Stomach (tissue), 9 donors: ENCODE results near the gene ANKRD6. TPM values are rescaled to one million over a fixed set of nuclear protein-coding genes. Genes with fewer than 3 reads are reported as not detected.

ENCODE experiments used
- DNase-seq, 2 donors: peaks; one replicate each; pipeline versions ENCODE4 v3.0.0 to v3.0.0-alpha.2; 2013 to 2019
- H3K27ac ChIP-seq, 5 donors: fragments of 200-600 bp in 4 of 5; sonication (generic) in 4 of 5; one replicate each; pipeline ENCODE4 v1.5.1; 2013 to 2019; ENCODE audit warnings: mild to moderate bottlenecking in 1 of 5, moderate library complexity in 1 of 5
- H3K27me3 ChIP-seq, 3 donors: fragments of 200-600 bp; sonication (generic); one replicate each; pipeline ENCODE4 v1.5.1; 2017 to 2019; ENCODE audit warnings: mixed run types in 1 of 3
- H3K36me3 ChIP-seq, 4 donors: fragments of 200-600 bp; sonication (generic); 1 replicate in 3 of 4; 2 replicates in 1 of 4; pipeline ENCODE4 v1.5.1; 2016 to 2019
- H3K4me1 ChIP-seq, 4 donors: fragments of 200-600 bp; sonication (generic); one replicate each; pipeline ENCODE4 v1.5.1; 2016 to 2019
- H3K4me3 ChIP-seq, 4 donors: fragments of 200-600 bp; sonication (generic) in 3 of 4; one replicate each; pipeline ENCODE4 v1.5.1; 2016 to 2019; ENCODE audit warnings: mild to moderate bottlenecking in 1 of 4
- H3K9me3 ChIP-seq, 4 donors: fragments of 200-600 bp; sonication (generic); one replicate each; pipeline ENCODE4 v1.5.1; 2016 to 2019
- EP300 ChIP-seq: sonication (generic); formaldehyde crosslinking; IDR thresholded peaks from one replicate; pipeline ENCODE4 v1.6.1; 2017; ENCODE audit warnings: antibody characterized with exemption
- POLR2A ChIP-seq, 4 donors: fragments of 450-650 bp; IDR thresholded peaks; one replicate each; pipeline ENCODE4 v1.6.1; 2016; ENCODE audit warnings: antibody characterized with exemption in 4 of 4, control low read depth in 2 of 4, mild to moderate bottlenecking in 1 of 4, moderate library complexity in 1 of 4
- POLR2AphosphoS5 ChIP-seq, 3 donors: sonication (generic); formaldehyde crosslinking; IDR thresholded peaks; one replicate each; pipeline ENCODE4 v1.6.1; 2016; ENCODE audit warnings: antibody characterized with exemption in 3 of 3
- WGBS, 5 donors: extraction: QIAGEN DNeasy Blood & Tissue Kit in 3 of 5; methylation state at CpG; one replicate each; pipeline versions ENCODE4 v1.1.5 to v1.1.7; 2013 to 2018; 5-methylcytosine and 5-hydroxymethylcytosine counted together
- intact Hi-C: fragments of 100-400 bp; cut with DNase I; formaldehyde crosslinking; loops from one replicate; pipeline ENCODE4 v1.15.1; 2023; ENCODE audit warnings: low total_unique reads
- polyA plus RNA-seq, 3 donors: library from polyadenylated mRNA; stranded (reverse); fragments of 200-250 nt; gene quantifications; one replicate each; pipeline ENCODE4 v1.2.3, GENCODE V29; 2013
- total RNA-seq, 5 donors: library from RNA; depleted of rRNA; stranded (reverse); fragments of >200 nt; gene quantifications; one replicate each; pipeline versions ENCODE4 v1.1.0 to v1.2.3, GENCODE V29; 2014 to 2016
- TF ChIP-seq, protein P1 (sequence below), 7 experiments: fragments of 450-650 bp in 4 of 7; fragments of 200-600 bp in 3 of 7; sonication (generic) in 3 of 7; IDR thresholded peaks; one replicate each; pipeline ENCODE4 v1.5.1; 2016 to 2019; ENCODE audit warnings: antibody characterized with exemption in 7 of 7, control low read depth in 2 of 7, mild to moderate bottlenecking in 1 of 7
- donor health status: healthy with polysubstance abuse.
- donor health status: Bipolar disorder and iron deficiency.
- donor health status: healthy.

Gene ANKRD6
- total and polyA plus RNA-seq, 8 donors, result 2.1 to 145 (median 6.1) TPM

DNA sequence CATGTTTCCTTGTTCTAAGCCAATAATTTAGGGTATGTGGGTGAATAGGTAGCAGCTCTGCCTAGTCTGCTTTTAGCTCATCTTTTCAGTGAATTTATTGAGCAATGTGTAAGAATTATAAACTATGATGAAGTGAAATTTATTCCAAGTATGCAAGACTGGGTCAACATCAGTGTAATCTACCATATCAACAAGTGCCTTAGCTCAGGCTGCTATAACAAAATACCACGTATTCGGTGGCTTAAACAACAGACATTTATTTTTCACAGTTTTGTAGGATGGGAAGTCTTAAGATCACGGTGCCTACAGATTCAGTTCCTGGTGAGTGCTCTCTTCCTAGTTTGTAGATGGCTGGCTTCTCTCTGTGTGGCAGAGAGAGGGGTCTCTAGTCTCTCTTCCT lies 151.6 kb downstream of the ANKRD6 start:
- Histone ChIP-seq H3K27me3 (no peaks in the 10 kb centered on the region), H3K4me3 (no peak overlapping the region), H3K36me3 (no peaks in the 10 kb centered on the region), H3K4me1 (no peaks in the 10 kb centered on the region), H3K27ac (no peak overlapping the region), H3K9me3 (no peaks in the 10 kb centered on the region)
- no peak for DNase-seq
- 80 to 92% (median 85%) methylated on average over 3 of the region's 3 CpGs for WGBS, 5 donors
- no peak for TF ChIP-seq POLR2AphosphoS5 (IDR thresholded peaks at IDR 0.05)
- no peak for TF ChIP-seq EP300
- no peak for TF ChIP-seq POLR2A (IDR thresholded peaks at IDR 0.05)
- TF ChIP-seq, protein P1, sequence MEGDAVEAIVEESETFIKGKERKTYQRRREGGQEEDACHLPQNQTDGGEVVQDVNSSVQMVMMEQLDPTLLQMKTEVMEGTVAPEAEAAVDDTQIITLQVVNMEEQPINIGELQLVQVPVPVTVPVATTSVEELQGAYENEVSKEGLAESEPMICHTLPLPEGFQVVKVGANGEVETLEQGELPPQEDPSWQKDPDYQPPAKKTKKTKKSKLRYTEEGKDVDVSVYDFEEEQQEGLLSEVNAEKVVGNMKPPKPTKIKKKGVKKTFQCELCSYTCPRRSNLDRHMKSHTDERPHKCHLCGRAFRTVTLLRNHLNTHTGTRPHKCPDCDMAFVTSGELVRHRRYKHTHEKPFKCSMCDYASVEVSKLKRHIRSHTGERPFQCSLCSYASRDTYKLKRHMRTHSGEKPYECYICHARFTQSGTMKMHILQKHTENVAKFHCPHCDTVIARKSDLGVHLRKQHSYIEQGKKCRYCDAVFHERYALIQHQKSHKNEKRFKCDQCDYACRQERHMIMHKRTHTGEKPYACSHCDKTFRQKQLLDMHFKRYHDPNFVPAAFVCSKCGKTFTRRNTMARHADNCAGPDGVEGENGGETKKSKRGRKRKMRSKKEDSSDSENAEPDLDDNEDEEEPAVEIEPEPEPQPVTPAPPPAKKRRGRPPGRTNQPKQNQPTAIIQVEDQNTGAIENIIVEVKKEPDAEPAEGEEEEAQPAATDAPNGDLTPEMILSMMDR (IDR thresholded peaks at IDR 0.05), result no peak
- intact Hi-C loops, result no loop called here

DNA sequence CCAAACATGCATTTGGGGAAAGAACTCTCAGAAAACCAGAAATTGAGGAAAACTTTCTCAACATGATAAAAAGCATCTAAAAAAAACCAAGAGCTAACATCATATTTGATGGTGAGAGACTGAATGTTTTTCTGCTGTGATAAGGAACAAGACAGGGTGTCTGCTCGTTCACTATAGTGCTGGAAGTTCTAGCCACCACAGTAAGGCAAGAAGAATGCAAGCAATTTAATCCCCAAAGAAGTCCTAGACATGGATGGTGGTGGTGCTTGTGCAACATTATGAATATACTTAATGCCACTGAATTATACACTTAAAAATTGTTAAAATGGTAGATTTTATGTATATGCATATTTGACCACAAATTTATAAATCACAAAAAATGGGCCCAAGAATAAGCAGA lies 152.2 kb downstream of the ANKRD6 start:
- intact Hi-C loops, result no loop called here
- no peak for TF ChIP-seq EP300
- TF ChIP-seq POLR2A (IDR thresholded peaks at IDR 0.05), result no peak
- no peak for TF ChIP-seq POLR2AphosphoS5 (IDR thresholded peaks at IDR 0.05)
- TF ChIP-seq, protein P1 (IDR thresholded peaks at IDR 0.05), result no peak
- 60 to 74% (median 62%) methylated on average over 1 of the region's 1 CpG for WGBS, 5 donors

DNA sequence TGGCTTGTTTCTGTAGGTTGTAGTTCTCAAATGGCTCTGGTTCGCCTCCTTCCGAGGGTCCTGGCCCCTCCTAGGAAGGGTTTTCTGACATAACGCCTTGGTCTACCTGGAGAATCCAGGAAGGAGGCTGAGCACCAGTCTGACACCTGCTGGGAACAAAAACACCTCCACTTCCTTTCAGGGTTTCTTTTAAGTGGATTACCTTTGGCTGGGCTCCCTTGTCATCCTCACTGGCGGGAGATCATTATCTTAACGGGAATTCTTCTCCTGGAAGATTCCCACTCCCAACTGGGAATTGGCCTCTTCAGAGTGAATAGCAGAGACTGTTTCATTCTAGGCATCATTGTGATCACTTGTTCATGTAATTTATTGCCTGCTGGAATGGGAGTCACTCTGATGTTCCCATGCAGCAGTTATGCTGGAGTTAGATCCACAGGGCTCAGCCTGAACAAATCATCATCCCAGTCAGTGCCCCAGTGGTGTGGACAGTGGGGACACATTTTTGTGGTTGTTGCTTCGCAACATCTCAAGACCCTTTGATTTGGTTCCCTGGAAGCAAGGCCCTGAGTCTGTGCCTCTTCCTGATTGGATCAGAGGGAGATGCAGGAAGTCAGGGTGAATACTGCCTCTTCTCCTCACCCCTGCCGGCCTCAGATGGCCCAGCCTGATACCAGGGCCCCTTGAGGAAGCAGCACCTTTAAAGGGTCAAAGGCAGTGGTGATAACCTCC lies 156.5 kb downstream of the ANKRD6 start:
- TF ChIP-seq POLR2AphosphoS5 (IDR thresholded peaks at IDR 0.05), result no peak
- TF ChIP-seq, protein P1 (IDR thresholded peaks at IDR 0.05), result no peak
- TF ChIP-seq POLR2A (IDR thresholded peaks at IDR 0.05), result no peak
- TF ChIP-seq EP300, result no peak
- Histone ChIP-seq H3K36me3 (no peaks in the 10 kb centered on the region), H3K27me3 (no peaks in the 10 kb centered on the region), H3K4me1 (no peaks in the 10 kb centered on the region), H3K9me3 (no peaks in the 10 kb centered on the region), H3K4me3 (no peak overlapping the region), H3K27ac (no peak overlapping the region)
- intact Hi-C loops, result no loop called here
- DNase-seq, result no peak
- 58 to 65% (median 60%) methylated on average over 4 to 7 of the region's 7 CpGs for WGBS, 5 donors

More for the DNA sequence above, 152.2 kb downstream of the ANKRD6 start:
- Histone ChIP-seq H3K9me3 (no peaks in the 10 kb centered on the region), H3K36me3 (no peaks in the 10 kb centered on the region), H3K4me3 (no peak overlapping the region), H3K27me3 (no peaks in the 10 kb centered on the region), H3K27ac (no peak overlapping the region), H3K4me1 (no peaks in the 10 kb centered on the region)
- DNase-seq, result no peak

DNA sequence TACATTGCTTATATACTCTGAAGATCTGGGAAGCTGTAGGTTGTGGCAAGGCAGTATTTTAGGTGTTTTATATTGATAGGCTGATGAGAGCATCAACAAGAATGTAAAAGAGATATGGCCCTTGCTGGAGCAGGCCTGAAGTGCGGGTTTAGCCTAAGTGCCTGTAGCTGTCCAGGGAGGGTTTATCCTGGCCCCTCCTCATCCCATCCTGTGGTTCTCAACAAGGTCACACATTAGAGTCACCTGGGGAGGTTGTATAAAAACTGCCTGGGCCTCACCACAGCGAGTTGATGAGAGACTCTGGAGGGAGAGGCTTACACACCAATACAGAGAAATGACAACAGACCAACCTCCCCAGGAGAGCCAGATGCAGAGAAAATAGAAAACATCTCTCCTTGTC lies 157.2 kb downstream of the ANKRD6 start:
- DNase-seq, result no peak
- Histone ChIP-seq H3K9me3 (no peaks in the 10 kb centered on the region), H3K27ac (no peak overlapping the region), H3K4me1 (no peaks in the 10 kb centered on the region), H3K4me3 (no peak overlapping the region), H3K27me3 (no peaks in the 10 kb centered on the region), H3K36me3 (no peaks in the 10 kb centered on the region)
- no peak for TF ChIP-seq POLR2A (IDR thresholded peaks at IDR 0.05)
- TF ChIP-seq, protein P1 (IDR thresholded peaks at IDR 0.05), result no peak
- no peak for TF ChIP-seq EP300
- TF ChIP-seq POLR2AphosphoS5 (IDR thresholded peaks at IDR 0.05), result no peak
- 63 to 82% (median 66%) methylated on average over 2 of the region's 2 CpGs for WGBS, 5 donors
- intact Hi-C loops, result no loop called here
